Coronary artery (tissue), 2 donors: ENCODE measurements around the gene ZSCAN5A.

Experiments
- DNase-seq: peaks from one replicate; pipeline ENCODE4 v3.0.0-alpha.2; 2017; ENCODE audit warnings: low spot score
- H3K27ac ChIP-seq, 2 donors: fragments of 200-600 bp; sonication (generic); one replicate each; pipeline ENCODE4 v1.5.1; 2016 to 2019
- H3K4me3 ChIP-seq: fragments of 200-600 bp; sonication (generic); 2 replicates; pipeline ENCODE4 v1.5.1; 2016; ENCODE audit warnings: mild to moderate bottlenecking, moderate library complexity
- TF ChIP-seq, protein P1 (sequence below): fragments of 200-600 bp; sonication (generic); IDR thresholded peaks from one replicate; pipeline ENCODE4 v1.5.1; 2019; ENCODE audit warnings: antibody characterized with exemption

ZSCAN5A gene

GRCh38 chr19:56321254-56321988 lies 6.8 kb upstream of the ZSCAN5A start:
- H3K4me3 ChIP-seq: no peak overlapping the region
- no peak for DNase-seq
- H3K27ac ChIP-seq: peak overlapping the region in 1 of 2 donors; percentile 31
- TF ChIP-seq, protein P1, sequence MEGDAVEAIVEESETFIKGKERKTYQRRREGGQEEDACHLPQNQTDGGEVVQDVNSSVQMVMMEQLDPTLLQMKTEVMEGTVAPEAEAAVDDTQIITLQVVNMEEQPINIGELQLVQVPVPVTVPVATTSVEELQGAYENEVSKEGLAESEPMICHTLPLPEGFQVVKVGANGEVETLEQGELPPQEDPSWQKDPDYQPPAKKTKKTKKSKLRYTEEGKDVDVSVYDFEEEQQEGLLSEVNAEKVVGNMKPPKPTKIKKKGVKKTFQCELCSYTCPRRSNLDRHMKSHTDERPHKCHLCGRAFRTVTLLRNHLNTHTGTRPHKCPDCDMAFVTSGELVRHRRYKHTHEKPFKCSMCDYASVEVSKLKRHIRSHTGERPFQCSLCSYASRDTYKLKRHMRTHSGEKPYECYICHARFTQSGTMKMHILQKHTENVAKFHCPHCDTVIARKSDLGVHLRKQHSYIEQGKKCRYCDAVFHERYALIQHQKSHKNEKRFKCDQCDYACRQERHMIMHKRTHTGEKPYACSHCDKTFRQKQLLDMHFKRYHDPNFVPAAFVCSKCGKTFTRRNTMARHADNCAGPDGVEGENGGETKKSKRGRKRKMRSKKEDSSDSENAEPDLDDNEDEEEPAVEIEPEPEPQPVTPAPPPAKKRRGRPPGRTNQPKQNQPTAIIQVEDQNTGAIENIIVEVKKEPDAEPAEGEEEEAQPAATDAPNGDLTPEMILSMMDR: no peak

- H3K27ac ChIP-seq: no peak overlapping the region
- H3K4me3 ChIP-seq: no peak overlapping the region
- DNase-seq: no peak
- TF ChIP-seq, protein P1: no peak
These were observed 5.4 kb upstream of the ZSCAN5A start for GRCh38 chr19:56319991-56320390.

- no peak for DNase-seq
- H3K27ac ChIP-seq: no peak overlapping the region
- no peak overlapping the region for H3K4me3 ChIP-seq
- TF ChIP-seq, protein P1: no peak
These were observed 3.1 kb upstream of the ZSCAN5A start for GRCh38 chr19:56317749-56318148.

DNA sequence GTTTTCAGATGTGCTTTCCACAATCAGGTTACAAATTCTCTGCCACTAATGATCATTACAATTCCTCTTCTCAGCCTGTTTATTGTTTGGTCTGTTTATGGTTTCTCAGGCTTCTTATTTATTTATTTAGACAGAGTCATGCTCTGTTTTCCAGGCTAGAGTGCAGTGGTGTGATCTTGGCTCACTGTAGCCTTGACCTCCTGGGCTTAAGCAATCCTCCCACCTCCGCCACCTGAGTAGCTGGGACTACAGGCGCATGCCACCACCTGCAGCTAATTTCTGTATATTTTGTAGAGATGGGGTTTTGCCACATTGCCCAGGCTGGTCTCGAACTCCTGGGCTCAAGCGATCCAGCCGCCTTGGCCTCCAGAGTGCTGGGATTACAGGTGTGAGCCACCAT lies 2.1 kb upstream of the ZSCAN5A start:
- TF ChIP-seq, protein P1: no peak
- no peak for DNase-seq
- no peak overlapping the region for H3K4me3 ChIP-seq
- H3K27ac ChIP-seq: no peak overlapping the region

DNA sequence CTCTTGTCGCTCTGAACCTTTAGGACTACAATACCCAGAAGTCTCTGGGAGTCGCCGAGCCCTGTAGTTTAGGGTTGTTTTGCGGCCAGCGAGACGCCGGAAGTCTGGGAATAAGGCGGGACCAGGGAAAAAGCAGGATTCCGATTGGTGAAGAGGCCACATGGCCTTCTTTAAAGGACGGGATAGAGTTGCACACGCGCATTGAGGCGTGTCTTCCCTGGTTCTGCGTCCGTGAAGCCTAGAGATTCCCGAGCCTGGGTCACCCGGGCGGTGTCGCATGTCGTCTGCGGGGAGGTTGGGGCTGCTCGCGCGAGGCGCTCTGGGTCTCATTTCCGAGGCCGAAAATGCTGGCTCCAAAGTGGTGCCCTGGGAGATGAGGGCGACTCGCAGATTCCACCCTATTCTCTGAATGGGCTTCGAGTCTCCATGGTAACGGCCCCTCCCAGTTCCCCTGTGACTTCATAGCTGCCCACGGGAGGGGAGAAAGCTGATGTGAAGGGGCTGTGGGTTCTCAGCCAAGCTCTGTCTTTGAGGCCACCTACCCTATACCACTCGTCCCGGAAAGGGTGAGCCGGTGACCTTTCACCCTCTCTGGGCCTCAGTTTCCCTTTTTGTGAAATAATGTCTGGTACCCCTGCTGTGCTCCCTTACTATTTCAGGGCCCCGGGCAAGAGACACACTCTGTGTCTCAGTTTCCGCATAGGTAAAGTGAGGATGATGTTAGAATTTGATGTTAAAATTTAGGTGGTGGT lies 614 bp upstream of the ZSCAN5A start:
- peak; percentile 97 for DNase-seq
- H3K27ac ChIP-seq: peak overlapping the region; percentile 80 to 94
- TF ChIP-seq, protein P1: no peak
- H3K4me3 ChIP-seq: peak overlapping the region; percentile 73

DNA sequence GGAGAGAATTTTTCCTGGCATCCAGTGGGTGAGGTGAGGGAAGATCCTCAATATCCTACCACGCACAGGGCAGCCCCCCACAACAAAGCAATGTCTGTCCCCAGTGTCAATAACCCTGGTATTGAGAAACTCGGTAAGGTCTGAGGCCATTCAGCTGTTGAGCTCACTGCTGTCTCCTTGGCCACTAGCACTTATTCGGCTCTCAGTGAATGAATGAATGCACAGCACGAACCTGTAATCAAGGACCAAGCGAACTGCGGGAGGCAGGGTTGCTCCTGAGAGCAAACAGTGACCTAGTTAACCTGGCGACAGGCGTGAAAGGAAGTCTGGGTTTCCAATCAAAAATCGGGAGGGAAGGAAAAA lies 640 bp downstream of the ZSCAN5A start:
- TF ChIP-seq, protein P1: no peak
- peak overlapping the region; percentile 80 to 94 for H3K27ac ChIP-seq
- DNase-seq: no peak
- H3K4me3 ChIP-seq: peak overlapping the region; percentile 73
